Esophagus (tissue), 2 donors: ENCODE measurements around the gene ABCC1. TPM values are rescaled to one million over a fixed set of nuclear protein-coding genes. Genes with fewer than 3 reads are reported as not detected.
A peak's percentile ranks its signal among the peaks of the same experiment; 100 is the strongest.

Source experiments
- H3K27ac ChIP-seq, 2 donors: one replicate each; pipeline ENCODE4 v1.5.1; 2013; ENCODE audit warnings: low read depth in 2 of 2, mild to moderate bottlenecking in 2 of 2, inconsistent platforms in 1 of 2, low read length in 1 of 2, moderate library complexity in 1 of 2
- H3K27me3 ChIP-seq, 2 donors: one replicate each; pipeline ENCODE4 v1.6.1; 2013; ENCODE audit warnings: low read length in 2 of 2, control low read depth in 1 of 2, mild to moderate bottlenecking in 1 of 2; ENCODE audit not compliant: insufficient read depth in 2 of 2, control insufficient read depth in 1 of 2
- H3K36me3 ChIP-seq, 2 donors: one replicate each; pipeline ENCODE4 v1.6.1; 2013; ENCODE audit warnings: low read length in 1 of 2; ENCODE audit not compliant: control insufficient read depth in 2 of 2, insufficient read depth in 2 of 2
- H3K4me1 ChIP-seq, 2 donors: one replicate each; pipeline ENCODE4 v1.6.1; 2013; ENCODE audit warnings: low read length in 1 of 2; ENCODE audit not compliant: control insufficient read depth in 2 of 2, insufficient read depth in 2 of 2
- H3K4me3 ChIP-seq, 2 donors: one replicate each; pipeline ENCODE4 v1.5.1; 2013; ENCODE audit warnings: low read length in 2 of 2, mild to moderate bottlenecking in 2 of 2, low read depth in 1 of 2, moderate library complexity in 1 of 2
- H3K9me3 ChIP-seq, 2 donors: one replicate each; pipeline ENCODE4 v1.6.1; 2013; ENCODE audit warnings: mild to moderate bottlenecking in 2 of 2, low read depth in 1 of 2, low read length in 1 of 2, moderate library complexity in 1 of 2; ENCODE audit not compliant: control insufficient read depth in 2 of 2, insufficient read depth in 1 of 2
- WGBS, 2 donors: extraction: QIAGEN DNeasy Blood & Tissue Kit; methylation state at CpG; one replicate each; pipeline ENCODE4 v1.1.7; 2013; 5-methylcytosine and 5-hydroxymethylcytosine counted together
- polyA plus RNA-seq, 2 donors: library from polyadenylated mRNA; stranded (reverse); fragments of 200-250 nt; gene quantifications; one replicate each; pipeline ENCODE4 v1.2.3, GENCODE V29; 2013
- donor health status: healthy with polysubstance abuse.
- donor health status: Bipolar disorder and iron deficiency.

The ABCC1 gene
- polyA plus RNA-seq, 2 donors = 14.8 to 21.8 TPM

DNA sequence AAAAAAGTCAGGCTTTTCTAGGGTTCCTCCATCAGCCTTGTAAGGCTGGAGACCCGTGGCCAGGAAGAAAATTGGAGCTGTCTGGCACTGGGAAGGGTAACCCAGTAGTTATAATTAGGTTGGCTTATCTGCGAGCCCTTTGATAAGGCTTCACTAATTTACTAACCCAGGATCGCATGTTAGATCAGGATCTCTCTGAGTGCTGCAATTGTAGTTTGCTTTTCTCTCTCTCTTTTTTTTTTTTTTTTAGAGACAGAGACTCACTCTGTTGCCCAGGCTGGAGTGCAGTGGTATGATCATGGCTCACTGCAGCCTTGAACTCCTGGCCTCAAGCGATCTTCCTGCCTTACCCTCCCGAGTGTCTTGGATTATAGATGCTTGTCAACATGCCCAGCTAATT is 17.0 kb downstream of the ABCC1 start:
- H3K9me3 ChIP-seq = peaks cover 0 to 2% of the 10 kb centered on the region in 2 donors
- 52 to 54% methylated on average over 5 of the region's 5 CpGs for whole genome bisulfite sequencing, 2 donors
- no peak overlapping the region for H3K4me3 ChIP-seq
- H3K27ac ChIP-seq = no peak overlapping the region
- H3K36me3 ChIP-seq = peaks cover 0 to 5% of the 10 kb centered on the region in 2 donors
- peaks cover 2 to 8% of the 10 kb centered on the region in 2 donors for H3K4me1 ChIP-seq
- H3K27me3 ChIP-seq = no peaks in the 10 kb centered on the region

DNA sequence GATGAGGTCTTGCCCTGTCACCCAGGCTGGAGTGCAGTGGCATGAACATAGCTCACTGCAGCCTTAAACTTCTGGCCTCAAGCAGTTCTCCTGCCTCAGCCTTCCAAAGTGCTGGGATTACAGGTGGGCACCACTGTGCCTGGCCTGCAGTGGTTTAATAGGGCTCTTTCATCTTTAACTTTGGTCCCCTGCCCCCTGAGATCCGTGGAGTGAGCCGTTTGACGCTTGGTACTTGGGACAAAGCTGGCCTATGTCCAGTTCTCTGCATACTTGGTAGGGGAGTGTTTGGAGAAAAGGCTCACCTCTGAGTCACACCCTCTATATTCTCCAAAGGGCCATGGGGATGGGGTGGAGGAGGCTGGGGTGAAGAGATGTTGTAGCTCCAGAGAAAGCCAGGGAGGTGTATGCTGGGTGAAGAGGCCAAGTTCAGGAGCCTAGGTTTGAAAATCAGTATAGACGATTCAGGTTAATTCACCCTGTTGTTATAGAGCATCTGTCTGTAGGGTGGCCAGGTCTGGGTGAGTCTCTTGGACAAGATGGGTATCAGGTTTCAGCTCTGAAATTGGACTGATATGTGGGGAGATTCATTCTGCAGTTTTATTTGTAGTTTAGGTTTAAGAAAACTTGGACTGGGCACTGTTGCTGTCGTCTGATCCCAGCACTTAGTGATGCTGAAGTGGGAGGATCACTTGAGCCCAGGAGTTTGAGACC is 17.6 kb downstream of the ABCC1 start:
- Histone ChIP-seq H3K27ac (peak overlapping the region in 1 of 2 donors; percentile 24), H3K36me3 (peaks cover 0 to 5% of the 10 kb centered on the region in 2 donors), H3K27me3 (no peaks in the 10 kb centered on the region), H3K4me3 (no peak overlapping the region), H3K9me3 (peaks cover 1 to 2% of the 10 kb centered on the region in 2 donors), H3K4me1 (peaks cover 2 to 8% of the 10 kb centered on the region in 2 donors)
- 24 to 35% methylated on average over 5 of the region's 5 CpGs for WGBS, 2 donors

GRCh38 chr16:15967655-15968315 is 18.4 kb downstream of the ABCC1 start:
- Histone ChIP-seq H3K36me3 (peaks cover 0 to 7% of the 10 kb centered on the region in 2 donors), H3K9me3 (peaks cover 2 to 4% of the 10 kb centered on the region in 2 donors), H3K27ac (no peak overlapping the region), H3K4me3 (no peak overlapping the region), H3K27me3 (no peaks in the 10 kb centered on the region), H3K4me1 (peaks cover 2 to 8% of the 10 kb centered on the region in 2 donors)
- WGBS, 2 donors = 91 to 95% methylated on average over 11 of the region's 11 CpGs

DNA sequence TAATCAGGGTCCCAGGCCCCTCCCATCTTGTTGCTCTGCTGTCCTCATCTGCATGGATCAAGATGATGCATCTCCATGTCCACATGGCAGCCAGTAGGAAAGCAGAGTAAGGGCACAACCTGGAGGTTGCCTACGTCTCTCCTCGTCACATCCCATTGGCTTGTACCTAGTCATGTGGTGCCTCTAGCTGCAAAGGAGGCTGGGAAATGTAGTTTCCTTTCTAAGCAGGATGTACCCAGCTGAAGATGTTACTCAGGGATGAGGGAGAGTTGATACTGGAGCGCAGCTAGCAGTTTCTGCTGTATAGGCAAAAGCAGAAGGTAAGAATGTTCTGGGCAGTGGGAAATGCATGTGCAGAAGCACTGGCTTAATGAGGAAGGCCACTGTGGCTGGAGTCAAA is 20.8 kb downstream of the ABCC1 start:
- 91 to 94% methylated on average over 3 of the region's 3 CpGs for WGBS, 2 donors
- Histone ChIP-seq H3K27me3 (no peaks in the 10 kb centered on the region), H3K36me3 (peaks cover 0 to 7% of the 10 kb centered on the region in 2 donors), H3K4me1 (peaks cover 3% of the 10 kb centered on the region in 2 donors), H3K27ac (no peak overlapping the region), H3K9me3 (peaks cover 2 to 4% of the 10 kb centered on the region in 2 donors), H3K4me3 (no peak overlapping the region)

DNA sequence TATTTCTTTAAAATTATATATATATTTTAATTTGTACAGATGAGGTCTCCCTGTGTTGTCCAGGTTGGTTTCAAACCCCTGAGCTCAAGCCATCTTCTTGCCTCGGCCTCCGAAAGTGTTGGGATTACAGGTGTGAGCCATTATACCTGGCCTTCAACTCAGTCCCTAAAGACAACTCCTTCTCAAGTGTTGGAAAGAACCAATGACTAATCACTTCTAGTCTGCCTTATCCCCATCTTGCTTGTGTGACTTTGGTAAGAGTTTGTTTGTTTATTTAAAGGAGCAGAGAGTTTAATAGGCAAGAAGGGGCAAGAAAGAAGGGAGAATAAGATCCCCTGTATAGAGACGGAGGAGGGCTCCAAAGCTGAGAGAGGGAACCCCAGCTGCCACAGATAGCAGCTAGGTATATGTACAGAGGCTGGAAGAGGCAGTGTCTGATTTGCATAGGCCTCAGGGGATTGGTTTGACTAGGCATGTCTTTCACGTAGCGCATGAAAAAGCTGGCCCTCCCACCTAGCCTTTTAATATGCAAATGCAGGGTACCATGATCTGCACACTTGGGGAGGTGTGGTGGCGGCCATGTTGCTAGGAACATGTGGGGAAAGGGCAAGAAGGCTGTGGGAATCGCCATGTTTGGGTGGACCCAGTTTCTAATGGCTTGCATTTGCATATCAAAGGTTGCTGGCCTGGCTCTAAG is 21.5 kb downstream of the ABCC1 start:
- H3K27ac ChIP-seq = no peak overlapping the region
- H3K4me1 ChIP-seq = peaks cover 3% of the 10 kb centered on the region in 2 donors
- H3K36me3 ChIP-seq = peaks cover 0 to 7% of the 10 kb centered on the region in 2 donors
- peaks cover 2 to 4% of the 10 kb centered on the region in 2 donors for H3K9me3 ChIP-seq
- no peak overlapping the region for H3K4me3 ChIP-seq
- 90 to 94% methylated on average over 7 of the region's 7 CpGs for WGBS, 2 donors
- no peaks in the 10 kb centered on the region for H3K27me3 ChIP-seq

GRCh38 chr16:15971440-15971815 is 22.0 kb downstream of the ABCC1 start:
- no peaks in the 10 kb centered on the region for H3K27me3 ChIP-seq
- H3K4me1 ChIP-seq = peaks cover 3% of the 10 kb centered on the region in 2 donors
- peaks cover 2 to 4% of the 10 kb centered on the region in 2 donors for H3K9me3 ChIP-seq
- peaks cover 0 to 7% of the 10 kb centered on the region in 2 donors for H3K36me3 ChIP-seq
- H3K4me3 ChIP-seq = no peak overlapping the region
- WGBS, 2 donors = 88 to 92% methylated on average over 9 of the region's 9 CpGs
- H3K27ac ChIP-seq = no peak overlapping the region

- peak overlapping the region in 1 of 2 donors; percentile 49 for H3K27ac ChIP-seq
- H3K27me3 ChIP-seq = no peaks in the 10 kb centered on the region
- H3K4me3 ChIP-seq = no peak overlapping the region
- WGBS, 2 donors = 56 to 70% methylated on average over 3 of the region's 3 CpGs
- peaks cover 2 to 4% of the 10 kb centered on the region in 2 donors for H3K9me3 ChIP-seq
- peaks cover 0 to 7% of the 10 kb centered on the region in 2 donors for H3K36me3 ChIP-seq
- peaks cover 3 to 5% of the 10 kb centered on the region in 2 donors for H3K4me1 ChIP-seq
Measured at GRCh38 chr16:15972046-15972868, 22.8 kb downstream of the ABCC1 start.

- no peak overlapping the region for H3K4me3 ChIP-seq
- H3K27me3 ChIP-seq = no peaks in the 10 kb centered on the region
- WGBS, 2 donors = 68 to 73% methylated on average over 5 of the region's 5 CpGs
- H3K9me3 ChIP-seq = peaks cover 2 to 4% of the 10 kb centered on the region in 2 donors
- H3K36me3 ChIP-seq = peaks cover 0 to 7% of the 10 kb centered on the region in 2 donors
- H3K4me1 ChIP-seq = peaks cover 3 to 5% of the 10 kb centered on the region in 2 donors
- peak overlapping the region in 1 of 2 donors; percentile 24 for H3K27ac ChIP-seq
Measured at GRCh38 chr16:15973421-15973820, 24.0 kb downstream of the ABCC1 start.

DNA sequence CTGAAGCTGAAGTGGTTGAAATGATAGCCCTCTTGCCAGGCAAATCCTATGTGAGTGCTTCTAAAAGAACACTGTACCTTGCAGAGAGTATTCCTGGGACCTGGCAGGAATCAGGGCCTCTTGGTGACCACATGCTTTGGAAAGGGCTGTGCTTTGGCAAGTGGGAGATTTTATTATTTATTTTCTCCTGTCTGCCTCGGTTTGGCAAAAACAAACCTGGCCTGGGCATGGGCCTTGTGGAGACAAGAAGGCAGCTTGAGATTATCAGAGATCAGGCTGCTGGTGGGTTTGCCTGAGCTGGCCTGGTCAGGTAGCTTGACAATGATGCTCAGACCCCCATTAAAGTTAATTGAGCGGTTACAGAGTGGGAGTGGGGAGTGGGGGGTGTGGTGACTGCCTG is 24.6 kb downstream of the ABCC1 start:
- 67 to 72% methylated on average over 2 of the region's 2 CpGs for WGBS, 2 donors
- H3K27ac ChIP-seq = peak overlapping the region in 1 of 2 donors; percentile 62
- H3K9me3 ChIP-seq = peaks cover 2 to 4% of the 10 kb centered on the region in 2 donors
- H3K27me3 ChIP-seq = no peaks in the 10 kb centered on the region
- H3K4me3 ChIP-seq = no peak overlapping the region
- H3K4me1 ChIP-seq = peaks cover 3 to 5% of the 10 kb centered on the region in 2 donors
- peaks cover 0 to 7% of the 10 kb centered on the region in 2 donors for H3K36me3 ChIP-seq
